DOHH2 (cell line): ENCODE measurements around the gene HTRA3.

Source experiments
- H3F3A ChIP-seq: fragments of 200-600 bp; sonication (generic), shearing (Covaris generic); 2 replicates; pipeline ENCODE4 v1.6.0; 2016; ENCODE audit warnings: antibody characterized with exemption, mild to moderate bottlenecking; ENCODE audit not compliant: control insufficient read depth, insufficient read depth
- H3K27ac ChIP-seq: fragments of 200-600 bp; sonication (generic); 2 replicates; pipeline ENCODE4 v1.5.1; 2014; ENCODE audit warnings: low read depth, mild to moderate bottlenecking, low read length, moderate library complexity
- H3K27me3 ChIP-seq: fragments of 200-600 bp; sonication (generic); 2 replicates; pipeline ENCODE4 v1.6.1; 2014; ENCODE audit warnings: mild to moderate bottlenecking, low read length, mixed read lengths; ENCODE audit not compliant: control insufficient read depth
- H3K36me3 ChIP-seq: fragments of 200-600 bp; sonication (generic); 2 replicates; pipeline ENCODE4 v1.6.1; 2014; ENCODE audit warnings: mild to moderate bottlenecking, low read length, moderate library complexity, mixed read lengths; ENCODE audit not compliant: control insufficient read depth
- H3K4me1 ChIP-seq: fragments of 200-600 bp; sonication (generic); 2 replicates; pipeline ENCODE4 v1.6.1; 2014; ENCODE audit warnings: mild to moderate bottlenecking, low read length, mixed read lengths; ENCODE audit not compliant: control insufficient read depth
- H3K4me2 ChIP-seq: fragments of 200-600 bp; sonication (generic); 2 replicates; pipeline ENCODE4 v1.6.0; 2014; ENCODE audit warnings: mild to moderate bottlenecking, low read length, moderate library complexity
- H3K4me3 ChIP-seq: fragments of 200-600 bp; sonication (generic); 2 replicates; pipeline ENCODE4 v1.5.1; 2014; ENCODE audit warnings: mild to moderate bottlenecking, low read length, mixed read lengths
- H3K79me2 ChIP-seq: fragments of 200-600 bp; sonication (generic); 2 replicates; pipeline ENCODE4 v1.6.1; 2014; ENCODE audit warnings: mild to moderate bottlenecking, low read length, mixed read lengths; ENCODE audit not compliant: control insufficient read depth
- H3K9me2 ChIP-seq: fragments of 200-600 bp; sonication (generic); replicated peaks from 2 replicates; pipeline ENCODE4 v1.6.1; 2014; ENCODE audit warnings: mild to moderate bottlenecking, low read length, mixed read lengths; ENCODE audit not compliant: control insufficient read depth
- H3K9me3 ChIP-seq: fragments of 200-600 bp; sonication (generic); 2 replicates; pipeline ENCODE4 v1.6.1; 2014; ENCODE audit warnings: antibody characterized with exemption, low read length, mixed read lengths; ENCODE audit not compliant: control insufficient read depth, insufficient read depth
- H4K20me1 ChIP-seq: fragments of 200-600 bp; sonication (generic); 2 replicates; pipeline ENCODE4 v1.6.0; 2014; ENCODE audit warnings: low read depth, mild to moderate bottlenecking, antibody characterized with exemption, low read length, moderate library complexity; ENCODE audit not compliant: control insufficient read depth, insufficient read depth
- CTCF ChIP-seq: fragments of 200-600 bp; sonication (generic); IDR thresholded peaks from one replicate; pipeline ENCODE4 v1.5.1; 2014; ENCODE audit warnings: antibody characterized with exemption, mild to moderate bottlenecking, low read depth, low read length; ENCODE audit not compliant: poor library complexity, severe bottlenecking
- EZH2phosphoT487 ChIP-seq: fragments of 200-600 bp; sonication (generic); IDR thresholded peaks from 2 replicates; pipeline ENCODE4 v1.6.1; 2017; ENCODE audit warnings: borderline replicate concordance, mild to moderate bottlenecking, antibody characterized with exemption, low read length, moderate library complexity, mixed read lengths

The HTRA3 gene

DNA sequence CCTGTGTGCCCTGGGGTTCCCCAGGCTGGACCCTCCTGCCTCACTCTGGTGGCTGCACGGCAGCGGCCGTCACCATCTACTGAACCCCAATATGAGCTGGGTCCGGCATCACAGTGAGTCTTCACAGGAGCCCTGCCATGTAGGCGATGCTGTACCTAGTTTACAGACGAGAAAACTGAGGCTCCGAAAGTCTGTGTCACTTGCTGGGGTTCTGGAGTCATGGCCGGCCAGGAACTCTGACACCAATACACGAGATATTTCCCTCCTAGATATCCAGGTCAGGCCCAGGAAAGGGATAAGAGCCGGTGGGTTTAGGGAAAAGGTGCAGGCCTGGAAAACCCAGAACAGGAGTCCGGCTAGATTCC is 74.4 kb downstream of the HTRA3 start:
- Histone ChIP-seq H3K4me1 (peaks cover 9% of the 10 kb centered on the region), H3F3A (no peaks in the 10 kb centered on the region), H3K9me2 (no peaks in the 10 kb centered on the region), H3K4me2 (no peak overlapping the region), H4K20me1 (no peaks in the 10 kb centered on the region), H3K79me2 (no peaks in the 10 kb centered on the region), H3K4me3 (no peak overlapping the region), H3K27ac (no peak overlapping the region), H3K36me3 (no peaks in the 10 kb centered on the region), H3K9me3 (no peaks in the 10 kb centered on the region), H3K27me3 (no peaks in the 10 kb centered on the region)
- TF ChIP-seq CTCF (no peak), EZH2phosphoT487 (no peak)

- Histone ChIP-seq H3K79me2 (no peaks in the 10 kb centered on the region), H3K27me3 (no peaks in the 10 kb centered on the region), H3K4me1 (peaks cover 7% of the 10 kb centered on the region), H3K36me3 (no peaks in the 10 kb centered on the region), H4K20me1 (no peaks in the 10 kb centered on the region), H3F3A (no peaks in the 10 kb centered on the region), H3K4me3 (no peak overlapping the region), H3K27ac (no peak overlapping the region), H3K4me2 (no peak overlapping the region), H3K9me2 (no peaks in the 10 kb centered on the region), H3K9me3 (no peaks in the 10 kb centered on the region)
- no peak for TF ChIP-seq EZH2phosphoT487
These were observed 74.8 kb downstream of the HTRA3 start for GRCh38 chr4:8344377-8344776.

GRCh38 chr4:8345053-8345945 is 75.7 kb downstream of the HTRA3 start:
- no peaks in the 10 kb centered on the region for H3K9me2 ChIP-seq
- H3K9me3 ChIP-seq = no peaks in the 10 kb centered on the region
- no peak overlapping the region for H3K27ac ChIP-seq
- no peak overlapping the region for H3K4me3 ChIP-seq
- H3K79me2 ChIP-seq = no peaks in the 10 kb centered on the region
- no peak for TF ChIP-seq CTCF
- H4K20me1 ChIP-seq = no peaks in the 10 kb centered on the region
- no peaks in the 10 kb centered on the region for H3F3A ChIP-seq
- no peaks in the 10 kb centered on the region for H3K27me3 ChIP-seq
- no peaks in the 10 kb centered on the region for H3K36me3 ChIP-seq
- H3K4me1 ChIP-seq = peaks cover 7% of the 10 kb centered on the region
- H3K4me2 ChIP-seq = no peak overlapping the region

DNA sequence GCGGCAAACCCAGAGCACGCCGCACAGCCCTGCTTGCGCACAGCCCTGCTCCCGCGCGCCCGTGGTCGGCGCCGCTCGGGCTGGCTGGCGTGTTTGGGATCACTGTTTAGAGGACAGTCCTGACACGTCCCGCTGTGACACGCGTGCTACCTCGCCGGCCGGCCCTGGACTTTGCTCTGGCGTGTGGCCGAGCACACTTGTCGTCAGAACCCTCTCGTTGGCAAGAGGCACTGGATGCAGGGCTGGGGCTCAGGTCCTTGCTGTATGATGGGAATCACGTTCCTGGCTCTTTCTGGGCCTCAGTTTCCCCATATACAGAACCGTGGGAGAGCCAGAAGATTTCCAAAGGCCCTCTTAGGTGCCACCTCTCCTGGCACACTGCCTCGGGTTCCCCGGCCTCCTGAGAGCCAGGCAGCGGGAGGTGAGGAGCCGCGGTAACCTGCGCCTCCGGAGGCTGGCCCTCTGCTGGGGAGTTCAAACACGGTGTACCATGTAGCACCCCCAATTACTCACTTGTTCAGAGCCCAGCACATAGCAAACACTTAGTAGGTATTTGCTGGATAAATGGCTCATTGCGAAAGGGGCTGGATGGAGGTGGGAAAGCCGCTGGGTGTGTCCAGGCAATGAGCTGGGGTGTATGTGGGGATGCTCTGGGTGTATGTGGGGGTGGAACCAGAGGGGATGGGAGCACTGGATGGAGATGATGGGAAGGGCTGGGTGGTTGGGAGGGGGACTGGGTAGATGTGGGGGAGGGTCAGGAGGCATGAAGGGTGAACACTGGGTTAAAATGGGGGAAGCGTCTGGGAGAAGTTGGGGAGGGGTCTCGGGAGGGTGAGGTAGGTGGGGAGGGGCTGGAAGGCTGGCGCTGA is 76.6 kb downstream of the HTRA3 start:
- H3K27me3 ChIP-seq = no peaks in the 10 kb centered on the region
- no peaks in the 10 kb centered on the region for H3K9me3 ChIP-seq
- H3K27ac ChIP-seq = no peak overlapping the region
- no peak overlapping the region for H3K4me2 ChIP-seq
- no peak for TF ChIP-seq CTCF
- H3K36me3 ChIP-seq = no peaks in the 10 kb centered on the region
- no peaks in the 10 kb centered on the region for H4K20me1 ChIP-seq
- H3K9me2 ChIP-seq = no peaks in the 10 kb centered on the region
- H3K79me2 ChIP-seq = no peaks in the 10 kb centered on the region
- no peak overlapping the region for H3K4me3 ChIP-seq
- peaks cover 7% of the 10 kb centered on the region for H3K4me1 ChIP-seq
- no peaks in the 10 kb centered on the region for H3F3A ChIP-seq
